GM21423 (cell line): ENCODE data around the gene CHRNG.

Experiments
- ATAC-seq: cut with Tn5 transposase; IDR thresholded peaks from one replicate; pipeline ENCODE4 v1.9.1; 2021; ENCODE audit warnings: mild to moderate bottlenecking, moderate library complexity; ENCODE audit not compliant: unreplicated experiment

The CHRNG gene

GRCh38 chr2:232505856-232506255 is 33.6 kb upstream of the CHRNG start:
- ATAC-seq = no peak

GRCh38 chr2:232506709-232507108 is 32.8 kb upstream of the CHRNG start:
- ATAC-seq = no peak

- ATAC-seq = no peak
Measured at GRCh38 chr2:232508251-232508650, 31.2 kb upstream of the CHRNG start.

DNA sequence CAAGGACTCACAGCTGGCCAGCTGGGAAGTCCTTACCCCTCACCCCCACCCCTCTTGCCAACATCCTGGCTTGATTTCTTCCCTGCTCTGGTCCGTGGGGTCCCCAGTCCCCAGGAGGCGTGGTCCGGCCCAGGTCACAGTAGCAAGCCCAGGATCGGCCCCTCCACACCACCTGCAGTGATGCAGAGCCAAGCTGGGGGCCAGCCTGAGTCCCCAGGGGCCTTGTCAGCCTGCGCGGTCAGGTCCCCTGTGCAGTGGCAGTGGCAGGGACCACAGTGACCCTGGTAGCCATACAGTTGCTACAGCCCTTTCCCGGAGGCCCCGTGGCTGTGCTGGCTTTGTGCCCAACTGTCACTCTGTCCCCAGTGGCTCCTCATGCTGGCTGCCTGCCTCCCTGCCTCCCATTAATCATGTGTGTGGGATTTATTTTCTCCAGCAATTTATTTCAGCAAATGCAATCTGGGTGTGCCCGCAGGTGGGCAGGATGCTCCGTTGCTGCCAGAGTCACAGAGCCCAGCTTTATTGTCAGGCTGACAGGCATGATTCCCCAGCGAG is 28.1 kb upstream of the CHRNG start:
- no peak for ATAC-seq

- ATAC-seq = no peak
Measured at GRCh38 chr2:232512602-232513001, 26.9 kb upstream of the CHRNG start.

DNA sequence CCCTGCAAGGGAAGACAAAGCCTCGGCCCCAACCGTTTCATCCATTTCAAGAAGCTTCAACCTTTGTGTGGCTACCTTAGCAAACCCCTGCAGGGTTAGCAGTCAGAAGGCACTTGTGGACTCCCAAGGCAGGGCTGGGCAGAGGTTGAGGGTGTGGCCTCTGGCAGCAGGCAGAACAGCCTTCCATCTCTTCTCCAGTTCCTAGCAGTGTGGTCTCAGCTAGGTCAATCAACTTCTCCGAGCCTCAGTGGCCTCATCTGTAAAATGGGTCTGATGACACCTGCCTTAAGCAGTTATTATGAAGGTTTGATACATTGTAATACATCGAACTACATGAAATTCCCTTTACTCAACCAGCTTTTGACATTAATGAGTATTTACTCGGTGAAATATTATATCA is 26.1 kb upstream of the CHRNG start:
- ATAC-seq = no peak

- no peak for ATAC-seq
Measured at GRCh38 chr2:232515639-232516038, 23.9 kb upstream of the CHRNG start.

GRCh38 chr2:232516551-232516950 is 22.9 kb upstream of the CHRNG start:
- ATAC-seq = no peak

- no peak for ATAC-seq
Measured at GRCh38 chr2:232518844-232519243, 20.6 kb upstream of the CHRNG start.

- no peak for ATAC-seq
Measured at GRCh38 chr2:232519581-232520438, 19.7 kb upstream of the CHRNG start, which contains the start of gene PRSS56. TSS of gene PRSS56 (plus strand) at chr2:232520388. CDS start at chr2:232520599, 211 bp downstream.

GRCh38 chr2:232520489-232520888 is 19.0 kb upstream of the CHRNG start:
- ATAC-seq = no peak

DNA sequence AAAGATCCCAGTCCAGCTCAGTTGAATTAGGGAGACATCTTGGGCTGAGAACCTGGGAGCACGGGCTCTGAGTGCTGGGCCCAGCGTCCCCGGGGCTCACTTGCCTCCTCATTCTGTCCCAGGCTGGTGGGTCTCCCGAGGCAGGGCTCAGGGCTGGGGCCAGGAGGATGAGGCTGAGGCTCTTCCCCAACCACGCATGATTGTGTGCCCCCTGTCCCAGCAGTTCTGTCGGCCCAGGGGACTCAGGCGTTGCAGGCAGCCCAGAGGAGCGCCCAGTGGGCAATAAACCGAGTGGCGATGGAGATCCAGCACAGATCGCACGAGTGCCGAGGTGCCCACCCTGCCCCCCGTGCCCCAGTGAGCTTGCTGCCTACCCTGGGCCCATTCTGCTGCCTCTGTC is 18.4 kb upstream of the CHRNG start:
- ATAC-seq = no peak

- peak; percentile 60 for ATAC-seq
Measured at GRCh38 chr2:232521959-232522622, 17.4 kb upstream of the CHRNG start.

GRCh38 chr2:232522623-232523401 is 16.7 kb upstream of the CHRNG start:
- no peak for ATAC-seq

DNA sequence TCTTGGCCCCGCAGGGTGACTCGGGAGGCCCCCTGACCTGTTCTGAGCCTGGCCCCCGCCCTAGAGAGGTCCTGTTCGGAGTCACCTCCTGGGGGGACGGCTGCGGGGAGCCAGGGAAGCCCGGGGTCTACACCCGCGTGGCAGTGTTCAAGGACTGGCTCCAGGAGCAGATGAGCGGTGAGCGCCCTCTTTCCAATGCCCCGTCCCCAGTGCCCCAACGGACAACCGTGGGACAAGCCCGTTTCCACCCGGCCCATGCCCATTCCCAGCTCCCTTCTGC is 16.1 kb upstream of the CHRNG start:
- no peak for ATAC-seq

- ATAC-seq = no peak
Measured at GRCh38 chr2:232523682-232524597, 15.6 kb upstream of the CHRNG start.

GRCh38 chr2:232524771-232525170 is 14.7 kb upstream of the CHRNG start:
- ATAC-seq = no peak

GRCh38 chr2:232525199-232525598 is 14.3 kb upstream of the CHRNG start:
- ATAC-seq = no peak

DNA sequence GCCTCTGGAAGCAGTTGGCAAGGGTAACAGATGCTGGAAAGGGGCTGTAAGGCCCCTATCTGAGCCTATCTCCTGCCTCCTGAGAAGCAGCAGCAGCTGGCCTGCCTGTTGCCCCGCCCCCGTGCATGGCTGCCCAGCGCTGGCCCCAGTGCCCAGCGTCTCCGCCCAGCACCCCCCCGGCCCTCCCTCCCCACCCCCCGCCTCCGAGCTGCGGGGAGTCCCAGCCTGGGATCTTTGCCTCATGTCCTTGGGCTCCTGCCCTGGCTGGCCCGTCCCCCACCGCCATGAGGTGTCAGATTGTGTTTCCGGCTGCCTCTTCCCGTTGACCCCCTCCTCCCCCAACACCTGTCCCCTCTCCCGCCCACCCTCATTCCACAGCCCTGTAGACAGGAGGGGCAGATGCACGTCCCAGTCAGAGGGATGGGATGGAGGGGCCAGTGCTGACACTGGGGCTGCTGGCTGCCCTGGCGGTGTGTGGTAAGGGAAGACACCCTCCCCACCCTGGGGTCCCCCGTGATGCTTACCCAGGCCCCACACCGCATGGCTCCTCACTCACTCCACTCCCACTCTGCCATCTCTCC is 13.6 kb upstream of the CHRNG start, which contains the start of gene CHRND:
TSS of gene CHRND (plus strand) at position 370 of the 581 bp plus-strand sequence. CDS start at position 426, 56 bp downstream.
- no peak for ATAC-seq
